HG02938 (cell line): ENCODE measurements around the gene ATG9B.
A peak's percentile ranks its signal among the peaks of the same experiment; 100 is the strongest.
"Not testable (repeated sequence)": the region's sequence is repeated elsewhere in the genome, so short reads cannot be mapped to it uniquely, and the experiment has no call there.

ENCODE experiments used
- ATAC-seq: cut with Tn5 transposase; IDR thresholded peaks from one replicate; pipeline ENCODE4 v1.9.1; 2021; ENCODE audit warnings: mild to moderate bottlenecking, moderate library complexity; ENCODE audit not compliant: unreplicated experiment

The ATG9B gene

GRCh38 chr7:151018421-151019129 lies 5.7 kb downstream of the ATG9B start:
- no peak for ATAC-seq

- no peak for ATAC-seq
Measured at GRCh38 chr7:151017953-151018420, 6.3 kb downstream of the ATG9B start.

- ATAC-seq, result no peak
Measured at GRCh38 chr7:151017370-151017952, 6.8 kb downstream of the ATG9B start.

GRCh38 chr7:151016942-151017341 lies 7.4 kb downstream of the ATG9B start:
- ATAC-seq, result no peak

GRCh38 chr7:151016505-151016904 lies 7.8 kb downstream of the ATG9B start:
- ATAC-seq, result no peak

- ATAC-seq, result no peak
Measured at GRCh38 chr7:151015967-151016366, 8.3 kb downstream of the ATG9B start.

- no peak for ATAC-seq
Measured at GRCh38 chr7:151014950-151015349, 9.3 kb downstream of the ATG9B start.

GRCh38 chr7:151013733-151014497 lies 10.4 kb downstream of the ATG9B start:
- ATAC-seq, result peak; percentile 47

- no peak for ATAC-seq
Measured at GRCh38 chr7:151013356-151013732, 10.9 kb downstream of the ATG9B start.

GRCh38 chr7:151012911-151013347 lies 11.4 kb downstream of the ATG9B start:
- no peak for ATAC-seq

- no peak for ATAC-seq
Measured at GRCh38 chr7:151012031-151012692, 12.1 kb downstream of the ATG9B start.

- ATAC-seq, result not testable (repeated sequence)
Measured at GRCh38 chr7:151011616-151012015, 12.7 kb downstream of the ATG9B start.

- ATAC-seq, result no peak
Measured at GRCh38 chr7:151011097-151011409, 13.2 kb downstream of the ATG9B start.

GRCh38 chr7:151010307-151011096 lies 13.8 kb downstream of the ATG9B start:
- ATAC-seq, result no peak

GRCh38 chr7:151010037-151010306 lies 14.3 kb downstream of the ATG9B start:
- ATAC-seq, result no peak

- ATAC-seq, result no peak
Measured at GRCh38 chr7:151009327-151010036, 14.8 kb downstream of the ATG9B start.

GRCh38 chr7:151008511-151009323 lies 15.6 kb downstream of the ATG9B start:
- ATAC-seq, result no peak

- ATAC-seq, result no peak
Measured at GRCh38 chr7:151008143-151008510, 16.2 kb downstream of the ATG9B start.

GRCh38 chr7:151007469-151007898 lies 16.8 kb downstream of the ATG9B start:
- no peak for ATAC-seq
